Ovary (tissue), 9 donors: ENCODE measurements around the gene SF3A1. TPM values are rescaled to one million over a fixed set of nuclear protein-coding genes. Genes with fewer than 3 reads are reported as not detected.

Experiments used
- DNase-seq, 5 donors: peaks; one replicate each; pipeline ENCODE4 v3.0.0-alpha.2; 2019 to 2020
- H3K27ac ChIP-seq, 2 donors: fragments of 200-600 bp; one replicate each; pipeline versions ENCODE4 v1.5.1 to v1.8.0; 2019 to 2022
- H3K27me3 ChIP-seq: fragments of 200-600 bp; one replicate; pipeline ENCODE4 v1.8.0; 2022
- H3K36me3 ChIP-seq: fragments of 200-600 bp; sonication (generic); one replicate; pipeline ENCODE4 v1.5.1; 2019
- H3K4me1 ChIP-seq: one replicate; pipeline ENCODE4 v1.8.1; 2013; ENCODE audit warnings: mild to moderate bottlenecking, moderate library complexity; ENCODE audit not compliant: insufficient read depth
- H3K4me3 ChIP-seq: fragments of 200-600 bp; sonication (generic); one replicate; pipeline ENCODE4 v1.5.1; 2017
- H3K9me3 ChIP-seq, 2 donors: fragments of 200-600 bp in 1 of 2; sonication (generic) in 1 of 2; one replicate each; pipeline versions ENCODE4 v1.5.1 to v1.8.1; 2013 to 2019; ENCODE audit warnings: mild to moderate bottlenecking in 1 of 2, moderate library complexity in 1 of 2
- EP300 ChIP-seq: sonication (generic); formaldehyde crosslinking; IDR thresholded peaks from one replicate; pipeline ENCODE4 v1.6.1; 2017; ENCODE audit warnings: antibody characterized with exemption
- POLR2A ChIP-seq: fragments of 450-650 bp; IDR thresholded peaks from one replicate; pipeline ENCODE4 v1.6.1; 2017; ENCODE audit warnings: antibody characterized with exemption, mild to moderate bottlenecking, moderate library complexity
- WGBS, 3 donors: extraction: QIAGEN DNeasy Blood & Tissue Kit in 1 of 3; methylation state at CpG; one replicate each; pipeline versions ENCODE4 v1.1.5 to v1.1.7; 2013 to 2017; 5-methylcytosine and 5-hydroxymethylcytosine counted together
- intact Hi-C, 4 donors: fragments of 100-400 bp; cut with DNase I; formaldehyde crosslinking; loops; one replicate each; pipeline versions ENCODE4 v1.11.0 to v1.15.1; 2022 to 2023
- polyA plus RNA-seq, 2 donors: library from polyadenylated mRNA; stranded (reverse); fragments of 200-250 nt in 1 of 2; fragments of 350-450 nt in 1 of 2; fragmentation: Illumina TruSeq in 1 of 2; extraction: RNeasy Lipid Tissue Mini Kit (QIAGEN cat#74804) in 1 of 2; gene quantifications; one replicate each; pipeline ENCODE4 v1.2.3, GENCODE V29; 2013 to 2014
- total RNA-seq, 7 donors: library from RNA; depleted of rRNA in 2 of 7; stranded (reverse); fragments of >200 nt in 2 of 7; fragmentation: NEBNext Ultra II Directional in 3 of 7; extraction: Animal tissue kit (Norgen Biotek cat#: 25700) in 3 of 7; gene quantifications; one replicate each; pipeline versions ENCODE4 v1.1.0 to v1.2.4, GENCODE V29; 2016 to 2023
- TF ChIP-seq, protein P1 (sequence below), 3 donors: fragments of 450-650 bp in 2 of 3; fragments of 200-600 bp in 1 of 3; IDR thresholded peaks; one replicate each; pipeline versions ENCODE4 v1.5.1 to v1.8.0; 2016 to 2022; ENCODE audit warnings: antibody characterized with exemption in 3 of 3, mild to moderate bottlenecking in 1 of 3
- donor health status: DM: no; HTN: no; CAD: no; lungs with moderate emphysema.
- donor health status: DM: no; HTN: no; CAD: no.
- donor health status: Bipolar disorder and iron deficiency.
- donor health status: DM: yes; HTN: yes; CAD: no.
- donor health status: DM: no; HTN: no; CAD: no.
- donor health status: DM: yes; HTN: yes; CAD: no.

The SF3A1 gene
- total and polyA plus RNA-seq, 9 donors, result 36.4 to 211 (median 152) TPM

- TF ChIP-seq, protein P1, sequence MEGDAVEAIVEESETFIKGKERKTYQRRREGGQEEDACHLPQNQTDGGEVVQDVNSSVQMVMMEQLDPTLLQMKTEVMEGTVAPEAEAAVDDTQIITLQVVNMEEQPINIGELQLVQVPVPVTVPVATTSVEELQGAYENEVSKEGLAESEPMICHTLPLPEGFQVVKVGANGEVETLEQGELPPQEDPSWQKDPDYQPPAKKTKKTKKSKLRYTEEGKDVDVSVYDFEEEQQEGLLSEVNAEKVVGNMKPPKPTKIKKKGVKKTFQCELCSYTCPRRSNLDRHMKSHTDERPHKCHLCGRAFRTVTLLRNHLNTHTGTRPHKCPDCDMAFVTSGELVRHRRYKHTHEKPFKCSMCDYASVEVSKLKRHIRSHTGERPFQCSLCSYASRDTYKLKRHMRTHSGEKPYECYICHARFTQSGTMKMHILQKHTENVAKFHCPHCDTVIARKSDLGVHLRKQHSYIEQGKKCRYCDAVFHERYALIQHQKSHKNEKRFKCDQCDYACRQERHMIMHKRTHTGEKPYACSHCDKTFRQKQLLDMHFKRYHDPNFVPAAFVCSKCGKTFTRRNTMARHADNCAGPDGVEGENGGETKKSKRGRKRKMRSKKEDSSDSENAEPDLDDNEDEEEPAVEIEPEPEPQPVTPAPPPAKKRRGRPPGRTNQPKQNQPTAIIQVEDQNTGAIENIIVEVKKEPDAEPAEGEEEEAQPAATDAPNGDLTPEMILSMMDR (IDR thresholded peaks at IDR 0.05), result no peak
- TF ChIP-seq EP300 (no peak), POLR2A (no peak)
- WGBS, 3 donors, result 40 to 57% (median 52%) methylated on average over 8 of the region's 8 CpGs
- DNase-seq, result no peak
These were observed 16.2 kb upstream of the SF3A1 start for GRCh38 chr22:30372915-30373314.

DNA sequence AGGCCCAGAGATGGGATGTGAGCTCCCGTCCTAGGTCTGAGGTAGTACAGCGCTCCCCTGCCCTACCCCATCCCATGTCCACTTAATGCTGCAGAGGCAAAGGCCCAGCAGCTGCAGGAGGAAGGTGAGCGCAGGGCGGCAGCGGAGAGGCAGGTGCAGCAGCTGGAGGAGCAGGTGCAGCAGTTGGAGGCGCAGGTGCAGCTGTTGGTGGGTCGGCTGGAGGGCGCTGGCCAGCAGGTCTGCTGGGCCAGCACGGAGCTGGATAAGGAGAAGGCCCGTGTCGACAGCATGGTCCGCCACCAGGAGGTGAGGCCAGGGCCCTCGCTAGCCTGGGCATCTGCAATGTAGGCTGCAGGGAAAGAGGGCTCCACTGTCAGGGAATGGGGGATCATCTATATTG lies 15.3 kb upstream of the SF3A1 start:
- WGBS, 3 donors, result 69 to 72% (median 70%) methylated on average over 13 of the region's 13 CpGs
- intact Hi-C loops, result no loop called here
- no peak overlapping the region for H3K27ac ChIP-seq
- DNase-seq, result no peak
- H3K4me3 ChIP-seq, result no peak overlapping the region
- no peak for TF ChIP-seq EP300
- no peak for TF ChIP-seq POLR2A
- TF ChIP-seq, protein P1 (IDR thresholded peaks at IDR 0.05), result no peak
- no peaks in the 10 kb centered on the region for H3K27me3 ChIP-seq
- H3K9me3 ChIP-seq, result no peaks in the 10 kb centered on the region
- no peaks in the 10 kb centered on the region for H3K36me3 ChIP-seq
- no peaks in the 10 kb centered on the region for H3K4me1 ChIP-seq

More at GRCh38 chr22:30372915-30373314, 16.2 kb upstream of the SF3A1 start:
- no peaks in the 10 kb centered on the region for H3K27me3 ChIP-seq
- no peak overlapping the region for H3K27ac ChIP-seq
- no peaks in the 10 kb centered on the region for H3K4me1 ChIP-seq
- H3K9me3 ChIP-seq, result no peaks in the 10 kb centered on the region
- H3K4me3 ChIP-seq, result no peak overlapping the region
- H3K36me3 ChIP-seq, result no peaks in the 10 kb centered on the region
- intact Hi-C loops, result no loop called here

GRCh38 chr22:30371321-30371720 lies 14.6 kb upstream of the SF3A1 start:
- 88 to 91% (median 89%) methylated on average over 9 of the region's 9 CpGs for WGBS, 3 donors
- Histone ChIP-seq H3K9me3 (no peaks in the 10 kb centered on the region), H3K4me3 (no peak overlapping the region), H3K36me3 (no peaks in the 10 kb centered on the region), H3K4me1 (no peaks in the 10 kb centered on the region), H3K27ac (no peak overlapping the region), H3K27me3 (no peaks in the 10 kb centered on the region)
- DNase-seq, result no peak
- intact Hi-C loops, result no loop called here
- TF ChIP-seq, protein P1 (IDR thresholded peaks at IDR 0.05), result no peak
- TF ChIP-seq EP300, result no peak
- TF ChIP-seq POLR2A, result no peak

DNA sequence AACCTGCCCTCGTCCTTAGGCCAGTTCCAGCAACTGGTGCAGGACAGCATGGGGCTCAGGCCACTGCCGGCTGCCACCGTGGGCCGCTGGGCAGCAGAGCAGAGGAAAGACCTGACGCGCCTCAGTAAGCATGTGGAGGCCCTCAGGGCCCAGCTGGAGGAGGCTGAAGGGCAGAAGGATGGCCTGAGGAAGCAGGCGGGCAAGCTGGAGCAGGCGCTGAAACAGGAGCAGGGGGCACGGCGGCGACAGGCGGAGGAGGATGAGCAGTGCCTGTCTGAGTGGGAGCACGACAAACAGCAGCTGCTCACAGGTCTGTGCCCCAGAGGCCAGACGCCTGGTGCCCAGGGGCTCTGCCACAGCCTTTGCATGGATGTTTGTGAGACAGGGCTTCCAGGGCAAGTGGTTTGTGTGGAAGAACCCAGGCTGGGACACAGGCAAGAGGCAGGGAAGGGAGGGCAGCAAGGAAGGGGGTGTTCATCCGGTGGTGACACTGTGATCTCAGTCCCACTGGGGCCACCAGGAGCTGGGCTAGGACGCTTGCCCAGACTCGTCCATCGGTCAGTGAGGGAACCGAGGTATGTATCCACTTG lies 14.0 kb upstream of the SF3A1 start:
- Histone ChIP-seq H3K4me1 (no peaks in the 10 kb centered on the region), H3K27me3 (no peaks in the 10 kb centered on the region), H3K36me3 (no peaks in the 10 kb centered on the region), H3K4me3 (no peak overlapping the region), H3K9me3 (no peaks in the 10 kb centered on the region), H3K27ac (no peak overlapping the region)
- WGBS, 3 donors, result 61 to 69% (median 66%) methylated on average over 16 to 19 of the region's 19 CpGs
- no peak for DNase-seq
- intact Hi-C loops, result no loop called here
- TF ChIP-seq EP300 (no peak), POLR2A (no peak)
- TF ChIP-seq, protein P1 (IDR thresholded peaks at IDR 0.05), result no peak
